GM21381 (cell line): Measurements from ENCODE around the gene DTX1.

Experiments used
- ATAC-seq: cut with Tn5 transposase; IDR thresholded peaks from one replicate; pipeline ENCODE4 v1.9.1; 2021; ENCODE audit warnings: mild to moderate bottlenecking, moderate library complexity; ENCODE audit not compliant: unreplicated experiment

Gene DTX1

DNA sequence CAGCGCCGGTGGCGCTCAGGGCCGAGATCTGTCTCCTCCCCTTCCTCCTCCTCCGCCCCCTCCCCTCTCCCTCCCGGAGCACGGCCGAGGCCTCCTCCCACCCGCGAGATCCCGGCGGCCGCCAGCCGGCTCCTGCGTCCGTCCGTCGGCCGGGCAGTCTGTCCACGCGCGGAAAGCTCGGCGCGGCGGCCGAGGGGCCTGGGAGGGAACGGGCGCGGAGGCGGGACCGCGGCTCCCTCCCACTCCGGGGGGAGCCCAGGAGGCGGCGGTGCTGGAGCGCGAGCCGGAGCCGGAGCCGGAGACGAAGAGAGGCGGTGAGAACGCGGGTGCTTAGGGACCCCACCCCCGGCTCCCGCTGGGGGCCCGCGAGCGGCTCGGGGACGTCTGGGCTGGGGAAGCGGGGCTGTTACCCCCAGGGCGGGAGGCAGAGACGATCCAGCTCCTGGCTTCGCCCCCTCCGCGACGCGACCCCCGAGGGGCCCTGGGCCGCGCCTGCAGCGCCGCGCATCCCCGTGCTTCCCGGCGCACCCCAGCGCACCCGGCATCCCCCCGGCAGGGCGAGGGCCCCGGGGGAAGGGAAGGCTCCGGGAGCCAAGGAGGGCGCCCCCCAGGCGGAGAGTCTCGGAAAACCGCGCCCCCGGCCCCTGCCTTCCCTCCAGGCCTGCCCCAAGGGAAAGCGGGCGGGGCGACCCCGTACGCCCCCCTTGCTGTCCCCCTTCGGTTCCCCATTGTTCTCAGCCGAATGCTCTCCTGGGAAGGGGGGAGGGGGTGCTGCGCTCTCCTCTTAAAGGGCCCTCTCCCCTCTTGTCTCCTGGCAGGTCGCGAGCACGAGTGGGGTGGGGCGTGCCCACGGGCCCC, at the start of gene DTX1:
Gene DTX1, plus strand, starts transcription at position 100 of the 858 bp plus-strand sequence. CDS start 1,463 bp downstream, outside the sequence.
- ATAC-seq = no peak

DNA sequence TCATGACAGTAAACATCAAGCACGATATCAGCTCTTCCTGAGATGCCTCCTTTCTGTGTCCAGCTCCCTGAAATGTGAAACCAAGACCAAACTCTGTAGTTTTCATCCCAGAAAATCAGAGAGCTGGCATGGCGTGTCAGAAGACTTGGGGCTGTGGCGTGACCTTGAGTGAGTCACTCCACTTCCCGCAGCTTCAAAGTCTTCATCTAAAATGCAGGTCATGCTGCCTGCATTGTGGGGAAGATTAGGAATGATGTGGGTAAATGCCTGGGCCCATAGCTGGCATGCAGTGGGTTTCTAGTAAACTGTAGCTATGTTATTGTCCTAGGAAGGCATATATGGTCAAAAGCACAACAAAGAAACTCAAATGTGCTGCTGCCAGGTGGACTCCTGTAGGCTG, 49.4 kb upstream of the DTX1 start:
- no peak for ATAC-seq

DNA sequence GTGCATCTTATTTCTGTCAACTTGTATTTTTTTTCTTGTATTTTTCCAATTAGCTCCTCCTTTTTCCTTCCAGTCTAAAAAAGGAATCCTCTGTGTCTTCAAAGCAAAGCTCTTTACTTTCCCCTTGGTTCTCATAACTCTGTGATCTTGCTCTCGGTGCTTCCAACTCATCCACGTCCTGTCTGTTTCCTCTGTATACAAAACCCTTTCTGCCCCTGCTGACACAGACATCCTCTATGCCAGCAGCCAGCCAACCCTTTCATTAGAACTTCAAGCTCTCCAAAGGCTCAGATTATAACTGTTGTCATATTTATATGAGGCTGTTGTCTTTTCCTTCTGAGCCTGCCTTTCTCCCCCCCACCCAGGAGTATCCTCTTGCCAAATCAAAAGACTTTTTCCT, 45.8 kb upstream of the DTX1 start:
- ATAC-seq = no peak

- ATAC-seq = no peak
These were observed 42.0 kb upstream of the DTX1 start for GRCh38 chr12:113014565-113014964.

DNA sequence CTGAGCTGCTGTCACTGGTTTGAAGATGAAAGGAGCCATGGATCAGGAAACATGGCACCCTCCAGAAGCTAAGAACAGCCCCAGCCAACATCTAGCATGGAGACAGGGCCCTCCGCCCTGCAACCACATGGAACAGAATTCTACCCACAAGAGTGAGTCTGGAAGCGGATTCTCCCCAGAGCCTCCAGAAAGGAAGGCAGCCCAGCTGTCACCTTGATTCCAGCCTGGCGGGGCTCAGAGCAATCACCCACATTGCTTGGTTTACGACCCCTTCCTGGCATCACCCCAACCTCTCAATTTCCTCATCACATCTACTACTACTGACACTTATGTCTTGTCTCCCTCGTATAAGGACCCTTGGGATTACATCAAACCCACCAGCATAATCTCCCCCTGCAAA, 39.7 kb upstream of the DTX1 start:
- no peak for ATAC-seq

GRCh38 chr12:113019025-113019424, 37.5 kb upstream of the DTX1 start:
- ATAC-seq = no peak

DNA sequence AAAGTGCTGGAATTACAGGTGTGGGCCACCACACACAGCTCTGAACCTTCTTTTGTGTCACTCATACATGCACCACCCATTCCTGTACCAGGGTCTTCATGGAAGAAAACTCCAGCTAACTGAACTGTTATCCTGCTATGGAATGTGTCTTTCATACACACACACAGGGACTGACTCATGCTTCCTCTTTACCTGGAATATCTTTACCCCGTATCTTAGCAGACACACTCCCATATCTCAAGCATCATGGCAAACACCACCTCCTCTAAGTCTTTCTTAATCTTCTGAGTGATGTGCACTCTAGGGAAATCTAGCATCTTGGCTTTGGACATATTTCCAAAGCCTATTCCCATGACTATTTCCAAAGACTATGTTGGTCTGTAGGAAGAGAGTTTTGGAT, 35.0 kb upstream of the DTX1 start:
- no peak for ATAC-seq

GRCh38 chr12:113022563-113023297, 33.8 kb upstream of the DTX1 start:
- ATAC-seq = no peak

GRCh38 chr12:113027726-113028125, 28.8 kb upstream of the DTX1 start:
- no peak for ATAC-seq

GRCh38 chr12:113030875-113031525, 25.5 kb upstream of the DTX1 start:
- no peak for ATAC-seq

DNA sequence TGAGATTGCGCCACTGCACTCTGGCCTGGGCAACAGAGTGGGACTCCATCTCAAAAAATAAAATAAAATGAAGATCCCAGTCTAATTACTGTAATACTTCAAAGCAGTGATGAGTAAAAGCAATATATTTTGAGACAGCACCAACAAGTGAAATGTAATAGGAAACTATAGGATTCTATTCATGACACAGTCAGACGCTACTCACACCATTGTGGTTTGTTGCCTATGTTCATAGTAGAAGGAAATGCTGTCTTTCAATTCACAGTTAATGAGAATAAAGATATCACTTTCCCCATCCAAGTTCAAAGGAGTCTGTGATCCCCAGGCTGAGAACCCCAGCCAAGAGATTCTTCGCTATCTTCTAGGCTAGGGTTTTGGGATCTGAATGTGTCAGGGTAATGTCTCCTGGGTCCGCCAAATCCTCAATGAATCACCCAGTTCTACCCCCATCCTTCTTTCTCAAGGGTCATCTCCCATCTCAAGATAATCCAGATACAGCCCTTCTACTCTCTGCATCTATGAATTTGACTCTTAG, 16.6 kb upstream of the DTX1 start:
- no peak for ATAC-seq

DNA sequence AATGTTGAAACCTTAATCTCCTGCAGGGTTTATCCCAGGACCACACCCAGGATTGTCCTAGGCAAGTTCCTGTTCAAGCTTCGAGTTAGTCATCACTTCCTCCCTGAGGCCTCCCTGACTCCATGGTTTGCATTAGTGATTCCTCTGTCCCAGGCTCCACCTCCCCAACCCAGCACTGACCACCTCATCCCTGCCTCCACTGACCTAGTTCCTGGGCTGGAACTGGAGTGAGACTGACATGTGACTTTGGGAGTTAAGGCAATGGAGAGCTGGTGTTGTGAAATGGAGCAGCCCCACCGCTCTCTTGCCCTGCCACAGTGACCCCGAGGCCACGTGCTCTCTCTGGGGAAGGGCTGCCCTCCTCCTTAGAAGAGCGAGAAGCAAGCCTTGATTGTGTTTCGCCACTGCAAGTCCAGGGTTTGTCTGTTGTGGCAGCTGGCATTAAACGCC, 15.8 kb upstream of the DTX1 start:
- ATAC-seq = no peak

- no peak for ATAC-seq
These were observed 15.0 kb upstream of the DTX1 start for GRCh38 chr12:113041560-113041959.

DNA sequence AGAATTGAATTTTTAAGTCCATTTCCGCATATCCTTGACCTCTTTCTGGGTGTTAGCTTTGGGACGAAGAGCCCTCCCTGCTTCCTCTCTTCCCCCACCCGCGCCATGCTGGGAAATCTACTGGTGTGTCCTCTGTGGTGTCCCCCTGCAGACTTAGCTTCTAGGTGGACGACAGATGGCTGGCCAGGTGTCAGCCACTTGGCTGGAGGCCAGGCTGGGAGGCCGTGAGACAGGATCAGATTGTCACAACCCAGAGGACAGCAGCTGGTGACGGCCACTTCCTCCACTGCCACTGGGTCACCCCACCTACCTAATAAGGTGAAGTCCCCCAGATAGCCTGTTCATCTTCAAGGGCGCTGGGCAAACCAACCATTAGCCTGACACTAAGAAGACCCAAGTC, 13.3 kb upstream of the DTX1 start:
- ATAC-seq = no peak

- ATAC-seq = no peak
These were observed 12.0 kb upstream of the DTX1 start for GRCh38 chr12:113044516-113044915.

DNA sequence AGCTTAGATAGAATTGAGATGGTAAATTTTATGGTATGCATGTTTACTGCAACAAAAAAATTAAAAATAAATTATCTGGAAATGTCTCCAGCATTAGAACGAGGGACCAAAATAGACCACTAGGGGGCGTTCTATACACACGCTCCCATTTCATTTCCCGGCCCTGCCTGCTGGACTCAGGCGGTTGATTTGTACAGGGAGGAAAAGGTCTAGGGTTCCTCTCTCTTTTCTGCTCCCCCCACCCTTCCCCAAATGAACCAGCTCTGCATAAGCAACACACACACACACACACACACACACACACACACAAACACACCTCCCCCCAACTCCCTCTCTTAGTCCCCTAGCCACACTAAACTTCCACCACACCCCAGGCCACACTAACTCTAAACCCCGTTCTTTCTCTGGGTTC, 7.8 kb upstream of the DTX1 start:
- no peak for ATAC-seq

- no peak for ATAC-seq
These were observed 6.4 kb upstream of the DTX1 start for GRCh38 chr12:113049976-113050742.

DNA sequence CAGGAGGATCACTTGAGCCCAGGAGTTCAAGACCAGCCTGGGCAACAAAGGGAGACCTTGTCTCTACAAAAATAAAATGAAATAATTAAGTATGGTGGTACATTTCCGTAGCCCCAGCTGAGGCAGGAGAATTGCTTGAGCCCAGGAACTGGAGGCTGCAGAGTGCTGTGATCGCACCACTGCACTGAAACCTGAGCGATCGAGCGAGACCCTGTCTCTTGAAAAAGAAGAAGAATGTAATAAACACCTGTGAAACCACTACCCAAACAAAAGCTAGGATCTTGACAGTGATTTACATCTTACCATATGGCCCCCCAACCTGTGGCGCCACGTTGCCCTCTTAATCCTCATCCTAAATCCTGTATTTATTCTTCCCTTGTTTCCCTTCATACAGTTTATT, 5.7 kb upstream of the DTX1 start:
- no peak for ATAC-seq

DNA sequence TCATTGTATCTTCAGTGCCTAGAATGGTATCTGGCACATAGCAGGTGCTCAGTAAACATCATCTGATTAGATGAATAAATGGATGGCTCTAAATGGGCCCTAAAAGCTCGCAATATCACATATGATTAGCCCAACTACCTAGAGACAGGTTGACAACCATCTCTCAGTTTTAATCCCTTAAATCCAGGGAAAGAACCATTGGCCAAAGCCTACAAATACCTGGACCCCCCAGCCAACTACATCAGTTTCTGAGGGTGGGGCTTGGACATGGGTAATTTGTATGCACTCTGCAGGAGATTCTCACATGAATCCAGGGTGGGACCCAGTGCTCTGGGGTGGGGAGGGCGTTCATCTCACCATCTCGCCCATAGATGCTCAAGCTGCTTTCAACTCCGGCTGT, 4.8 kb upstream of the DTX1 start:
- ATAC-seq = no peak

GRCh38 chr12:113052326-113052725, 4.2 kb upstream of the DTX1 start:
- ATAC-seq = no peak
